Stimulated activated naive CD8-positive, alpha-beta T cell treated with anti-CD3 and anti-CD28 coated beads, Interleukin-15, Interleukin-2, amounts not matched to agents 100 U/mL and 50 U/mL, for 24 hours (primary cell): ENCODE results near the gene USP36.
A peak's percentile ranks its signal among the peaks of the same experiment; 100 is the strongest.
"Not testable (repeated sequence)": the region's sequence is repeated elsewhere in the genome, so short reads cannot be mapped to it uniquely, and the experiment has no call there.

Source experiments
- ATAC-seq: fragments of 150-1000 bp; cut with Tn5 transposase; one replicate; pipeline ENCODE4 v1.10.0; 2021
- DNase-seq: peaks from one replicate; pipeline ENCODE4 v3.0.0; 2021

USP36 gene

DNA sequence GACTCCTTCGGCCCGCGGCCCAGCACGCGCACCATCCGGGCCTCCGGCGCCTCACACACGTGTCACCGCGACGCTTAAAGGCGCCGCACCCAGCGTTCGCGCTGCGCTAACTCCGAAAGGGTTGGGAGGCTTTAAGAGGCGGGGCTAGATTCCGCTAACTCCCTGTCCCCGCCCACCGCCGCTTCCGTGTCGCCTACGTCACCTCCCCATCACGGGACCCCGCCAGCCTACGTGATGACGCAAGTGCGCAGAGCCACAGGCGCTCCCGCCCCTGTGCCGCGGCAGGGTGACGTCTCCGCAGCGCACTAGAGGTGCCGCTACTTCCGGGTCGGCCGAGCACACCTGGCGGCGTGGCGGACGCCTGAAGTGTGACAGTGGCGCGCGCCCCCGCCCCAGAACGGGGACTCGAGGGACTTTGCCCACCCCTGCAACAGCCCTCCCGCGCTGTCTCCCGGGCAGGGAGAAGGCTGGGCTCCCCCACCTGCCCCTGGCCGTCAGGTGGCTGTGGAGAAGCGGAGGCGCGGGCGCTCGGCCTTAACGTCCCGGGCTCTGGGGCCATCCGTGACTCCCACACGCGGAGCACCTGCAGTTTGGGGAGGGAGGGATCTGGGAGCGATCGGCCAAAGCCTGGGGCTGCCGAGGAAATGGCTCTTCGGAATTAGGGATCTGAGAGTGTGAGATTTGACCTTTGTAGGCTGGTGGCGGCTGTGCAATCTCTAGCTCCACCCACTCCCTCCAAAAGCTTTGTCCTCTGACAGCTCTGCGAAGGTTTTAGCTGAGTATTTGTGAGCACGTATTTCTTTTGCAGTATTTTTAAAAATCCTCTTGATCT is at the start of gene USP36:
USP36 (minus strand) TSS at position 35 of the 832 bp plus-strand sequence. CDS start 4,451 bp downstream, outside the sequence.
- ATAC-seq (peak; percentile 93), DNase-seq (peak; percentile 100)

DNA sequence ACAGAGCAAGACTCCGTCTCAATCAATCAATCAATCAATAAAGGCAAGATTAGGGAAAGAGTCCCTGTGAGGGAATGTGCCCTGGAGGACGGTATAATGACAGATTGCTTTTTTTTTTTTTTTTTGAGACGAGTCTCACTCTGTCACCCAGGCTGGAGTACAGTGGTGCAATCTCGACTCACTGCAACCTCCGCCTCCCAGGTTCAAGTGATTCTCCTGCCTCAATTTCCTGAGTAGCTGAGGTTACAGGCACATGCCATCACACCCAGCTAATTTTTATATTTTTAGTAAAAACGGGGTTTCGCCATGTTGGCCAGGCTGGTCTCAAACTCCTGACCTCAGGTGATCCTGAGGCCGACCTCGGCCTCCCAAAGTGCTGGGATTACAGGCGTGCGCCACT is 49.5 kb upstream of the USP36 start:
- DNase-seq, ATAC-seq: not testable (repeated sequence)

DNA sequence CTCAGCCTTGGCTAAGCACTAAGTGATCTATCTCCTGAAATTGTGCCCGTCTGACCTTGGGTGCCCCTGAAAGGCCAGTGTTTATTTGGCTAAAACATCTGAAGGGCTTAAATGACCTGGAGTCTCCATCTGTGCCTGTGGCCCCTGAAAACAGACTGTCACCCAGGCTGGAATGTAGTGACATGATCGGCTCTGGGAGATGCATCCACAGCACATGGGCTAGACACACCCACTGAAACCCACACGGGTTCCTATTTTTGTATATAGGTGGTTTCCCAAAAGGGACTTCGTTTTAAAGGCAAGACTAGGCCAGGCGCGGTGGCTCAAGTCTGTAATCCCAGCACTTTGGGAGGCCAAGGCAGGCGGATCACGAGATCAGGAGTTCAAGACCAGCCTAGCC is 48.9 kb upstream of the USP36 start:
- ATAC-seq (peak; percentile 40), DNase-seq (peak; percentile 26)

DNA sequence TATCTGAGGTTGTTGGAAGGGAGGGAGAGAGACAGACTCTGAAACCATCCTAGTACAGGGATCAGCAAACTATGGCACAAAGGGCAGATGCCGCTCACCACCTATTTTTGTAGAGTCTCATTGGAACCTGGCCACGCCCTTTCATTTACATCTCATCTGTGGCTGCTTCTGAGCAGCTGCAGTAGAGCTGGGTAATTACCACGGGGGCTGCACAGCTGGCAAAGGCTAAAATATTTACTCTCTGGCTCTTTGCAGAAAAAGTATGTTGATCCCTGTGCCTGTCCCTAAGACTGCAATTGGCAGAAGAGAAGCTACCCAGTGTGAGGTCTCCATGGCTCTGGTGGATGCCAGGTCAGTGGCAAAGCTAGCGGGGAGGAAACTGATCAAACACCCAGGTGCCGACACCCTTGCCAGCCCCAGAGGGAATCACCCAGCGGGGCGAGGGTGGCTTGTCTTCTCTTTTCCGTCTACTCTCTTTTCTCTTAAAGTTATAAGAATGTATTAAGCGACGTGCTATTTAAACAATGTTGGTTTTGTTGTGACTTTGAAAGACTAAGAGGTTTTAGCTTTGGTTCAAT is 48.4 kb upstream of the USP36 start:
- DNase-seq (no peak), ATAC-seq (no peak)

DNA sequence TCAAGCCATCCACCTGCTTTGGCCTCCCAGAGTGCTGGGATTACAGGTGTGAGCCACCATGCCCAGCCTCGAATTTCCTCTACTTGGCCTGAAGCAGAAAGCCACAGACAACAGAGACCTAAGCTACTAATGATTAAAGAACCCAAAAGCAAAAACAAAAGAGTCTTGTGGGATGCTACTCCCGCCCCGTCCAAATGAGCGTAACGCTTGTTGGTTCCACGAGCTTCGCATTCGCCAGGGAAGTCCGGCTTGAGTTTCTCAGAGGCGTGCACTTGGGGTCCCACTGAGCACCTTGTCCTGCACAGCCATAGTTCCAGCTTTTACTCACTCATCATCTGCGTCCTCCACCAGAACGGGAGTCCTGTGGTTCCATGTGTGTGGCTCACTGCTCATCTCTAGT is 46.3 kb upstream of the USP36 start:
- DNase-seq (no peak), ATAC-seq (no peak)

DNA sequence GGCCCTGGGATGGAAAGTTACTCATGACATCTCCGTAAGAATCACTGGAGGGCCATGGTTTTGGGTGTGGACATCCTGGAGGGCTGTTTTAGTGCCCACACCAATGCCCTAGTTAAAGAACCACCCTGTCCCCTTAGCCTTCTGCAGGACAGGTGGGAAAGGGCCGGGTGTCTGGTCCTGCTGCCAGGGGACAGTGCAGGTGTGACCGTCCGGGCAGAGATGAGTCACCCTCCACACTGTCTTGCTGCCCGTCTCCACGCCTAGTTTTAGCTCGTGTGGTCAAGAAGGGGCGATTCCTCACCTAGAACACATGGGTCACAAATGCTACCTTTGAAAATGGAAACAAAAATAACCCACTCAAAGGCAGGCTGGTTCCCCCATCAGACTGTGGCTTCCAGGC is 45.3 kb upstream of the USP36 start:
- no peak for DNase-seq
- no peak for ATAC-seq

DNA sequence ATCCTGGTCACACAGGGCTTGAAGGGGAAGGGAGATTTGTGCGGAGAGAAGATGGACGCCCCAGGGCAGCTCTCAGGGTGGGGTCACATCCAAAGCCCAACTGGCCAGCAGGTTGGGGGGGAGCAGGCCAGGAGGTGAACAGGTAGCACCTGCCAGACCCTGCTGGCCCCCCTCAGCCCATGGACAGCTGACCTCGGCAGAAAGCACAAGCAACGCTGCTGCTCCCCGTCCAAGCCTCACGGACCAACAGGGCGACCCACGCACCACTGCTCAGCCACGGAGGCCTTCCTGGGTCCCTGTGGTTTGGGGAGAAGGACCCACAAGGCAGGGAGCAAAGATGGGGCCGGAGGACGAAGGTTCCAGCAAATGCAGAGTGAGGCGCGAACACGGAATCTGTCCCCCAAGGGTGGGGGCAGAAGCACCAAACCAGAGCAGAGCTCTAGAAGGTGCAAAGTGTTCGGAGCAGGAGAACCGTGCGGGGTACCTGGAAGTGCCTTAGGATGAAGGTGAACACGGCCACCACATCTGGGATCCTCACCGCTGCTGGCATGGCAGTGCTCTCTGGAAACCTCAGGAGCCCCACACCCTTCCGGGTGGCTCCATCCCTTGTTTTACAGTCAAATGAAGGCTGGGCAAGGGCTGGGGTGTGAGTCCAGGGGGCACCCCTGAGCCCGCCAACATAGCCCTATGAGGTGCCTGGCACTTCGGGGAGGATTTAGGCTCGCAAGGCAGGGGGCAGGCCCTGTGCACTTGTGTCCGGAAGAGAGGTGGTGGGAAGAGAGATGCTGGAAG is 44.5 kb upstream of the USP36 start:
- DNase-seq (no peak), ATAC-seq (no peak)

DNA sequence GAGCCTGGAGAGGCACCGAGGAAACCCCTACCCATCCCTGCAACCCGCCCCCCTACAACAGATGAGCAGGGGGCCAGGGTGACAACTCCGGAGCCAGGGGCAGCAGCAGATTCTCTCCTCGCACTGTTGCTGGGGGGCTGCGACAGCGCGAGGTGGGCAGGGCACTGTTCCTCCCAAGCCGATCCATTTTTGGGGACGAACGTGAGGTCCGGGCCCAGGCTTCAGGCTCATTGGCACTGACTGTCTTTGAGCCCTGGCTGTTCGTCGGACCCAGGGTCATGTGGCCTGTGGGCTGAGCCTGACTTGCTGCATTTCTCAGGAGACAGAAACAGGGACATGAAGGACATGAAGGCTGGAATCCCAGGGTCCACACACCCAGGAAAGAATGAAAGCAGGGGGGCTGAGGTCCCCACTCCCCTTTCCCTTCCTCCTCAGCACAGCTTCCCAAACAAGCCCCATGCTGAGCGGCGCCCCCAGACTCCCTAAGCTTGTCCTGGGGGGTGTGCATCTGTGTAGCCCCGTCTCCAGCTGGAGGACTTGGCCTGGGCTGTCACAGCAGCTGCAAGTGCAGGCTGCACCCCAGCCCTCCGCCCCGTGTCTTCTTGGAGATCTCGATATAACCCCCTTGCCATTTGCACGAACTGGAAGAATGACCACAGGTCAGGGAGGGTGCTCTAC is 43.7 kb upstream of the USP36 start:
- no peak for ATAC-seq
- DNase-seq = no peak

DNA sequence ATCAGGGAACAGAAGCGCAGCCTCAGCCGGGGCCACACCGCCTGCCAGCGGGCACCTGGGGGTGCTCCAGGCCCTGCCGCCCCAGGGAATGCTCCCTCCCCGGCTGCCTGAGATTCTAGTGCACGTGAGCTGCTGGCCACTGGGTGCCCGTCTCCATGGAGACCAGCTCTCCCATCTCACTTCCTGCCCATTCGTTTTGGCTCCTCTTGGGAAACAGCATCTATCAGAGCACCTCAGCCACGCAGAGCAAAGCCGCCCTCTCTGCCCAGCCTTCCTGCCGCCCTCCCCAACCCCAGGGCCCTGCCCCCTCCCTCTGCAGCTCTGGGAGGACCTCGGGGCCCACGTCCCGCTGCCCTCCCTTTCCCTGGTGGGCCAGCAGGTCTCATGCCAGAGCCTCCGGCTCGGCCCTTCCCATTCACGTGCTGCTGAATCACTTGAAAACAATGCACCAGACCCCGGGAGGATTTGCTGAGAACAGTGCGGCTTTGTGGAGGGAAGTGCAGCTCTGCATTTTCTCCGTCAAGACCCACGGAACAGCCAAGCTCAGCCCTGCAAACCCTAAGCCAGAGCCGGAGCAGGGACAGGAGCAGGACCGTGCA is 43.0 kb upstream of the USP36 start:
- DNase-seq = no peak
- no peak for ATAC-seq

DNA sequence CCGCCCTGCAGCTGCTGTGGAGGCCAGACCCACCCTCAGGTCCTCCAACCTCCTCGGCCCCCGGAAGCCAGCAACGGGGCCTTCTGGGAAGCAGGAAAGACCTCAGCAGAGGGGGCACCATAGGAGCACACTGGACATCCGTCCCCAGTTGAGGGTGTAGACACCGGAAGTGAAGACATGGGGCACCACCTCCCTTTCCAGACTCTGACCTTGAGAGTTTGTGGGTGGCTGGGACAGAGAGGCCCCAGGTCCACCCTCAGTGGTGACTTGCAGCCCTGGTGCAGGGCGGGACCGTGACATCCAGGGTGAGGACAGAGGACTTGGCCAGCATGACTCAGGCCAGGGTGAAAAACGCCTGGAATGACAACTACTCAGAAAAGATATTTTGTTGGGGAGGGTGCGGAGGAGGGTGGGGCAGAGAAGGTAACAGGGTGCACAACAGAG is 42.5 kb upstream of the USP36 start:
- DNase-seq (peak; percentile 19), ATAC-seq (no peak)

DNA sequence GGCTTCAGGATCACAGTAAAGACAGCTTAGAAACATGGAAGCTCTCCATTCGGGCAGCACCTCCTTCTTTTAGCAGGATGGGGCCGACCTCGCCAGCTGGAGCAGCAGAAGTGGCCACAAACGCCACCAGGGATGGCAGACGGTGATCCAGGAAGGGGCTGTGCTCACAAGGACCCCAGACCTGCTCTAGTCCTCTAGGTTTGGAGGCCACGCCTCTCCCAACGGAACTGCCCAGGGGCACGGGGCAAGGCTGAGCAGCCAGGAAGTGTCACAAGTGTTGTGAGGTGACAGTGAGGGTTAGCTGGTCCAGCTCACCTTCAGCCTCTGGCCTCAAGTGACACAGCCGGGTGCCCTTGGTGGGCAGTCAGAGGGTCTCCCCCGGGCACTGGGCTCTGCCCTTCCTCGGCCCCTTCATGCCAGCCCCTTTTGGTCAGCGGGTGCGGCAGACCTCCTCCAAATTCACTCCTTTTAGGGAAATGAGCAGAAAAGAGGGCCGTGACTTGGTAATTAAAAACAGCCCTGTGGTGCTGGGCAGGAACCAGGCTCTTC is 42.0 kb upstream of the USP36 start:
- ATAC-seq (no peak), DNase-seq (no peak)

DNA sequence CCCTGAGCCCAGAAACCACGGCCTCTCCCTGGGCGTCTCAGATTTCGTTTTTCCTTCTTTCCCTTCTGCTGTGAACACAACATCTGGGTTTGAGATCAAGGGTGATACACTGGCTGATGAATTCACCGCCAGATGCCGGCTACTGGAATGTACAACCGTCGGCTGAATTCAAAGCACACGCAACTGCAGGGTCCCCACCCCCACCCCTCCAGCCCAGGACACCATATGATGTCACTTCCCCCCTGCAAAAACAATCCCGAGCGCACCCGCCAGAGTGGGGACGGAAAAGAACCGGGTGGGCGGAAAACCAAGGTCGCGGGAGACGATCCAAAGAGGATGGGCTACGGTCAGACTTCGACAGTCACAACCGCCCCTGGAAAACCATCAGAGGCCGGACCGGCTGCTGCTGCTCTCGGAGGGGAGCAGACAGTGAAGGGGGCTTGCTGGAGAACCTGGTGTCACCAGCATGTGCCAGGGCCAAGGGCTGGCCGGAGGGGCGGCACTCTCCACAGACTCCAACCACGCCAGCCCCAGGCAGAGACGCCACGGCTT is 39.1 kb upstream of the USP36 start:
- DNase-seq = peak; percentile 49
- peak; percentile 60 for ATAC-seq

DNA sequence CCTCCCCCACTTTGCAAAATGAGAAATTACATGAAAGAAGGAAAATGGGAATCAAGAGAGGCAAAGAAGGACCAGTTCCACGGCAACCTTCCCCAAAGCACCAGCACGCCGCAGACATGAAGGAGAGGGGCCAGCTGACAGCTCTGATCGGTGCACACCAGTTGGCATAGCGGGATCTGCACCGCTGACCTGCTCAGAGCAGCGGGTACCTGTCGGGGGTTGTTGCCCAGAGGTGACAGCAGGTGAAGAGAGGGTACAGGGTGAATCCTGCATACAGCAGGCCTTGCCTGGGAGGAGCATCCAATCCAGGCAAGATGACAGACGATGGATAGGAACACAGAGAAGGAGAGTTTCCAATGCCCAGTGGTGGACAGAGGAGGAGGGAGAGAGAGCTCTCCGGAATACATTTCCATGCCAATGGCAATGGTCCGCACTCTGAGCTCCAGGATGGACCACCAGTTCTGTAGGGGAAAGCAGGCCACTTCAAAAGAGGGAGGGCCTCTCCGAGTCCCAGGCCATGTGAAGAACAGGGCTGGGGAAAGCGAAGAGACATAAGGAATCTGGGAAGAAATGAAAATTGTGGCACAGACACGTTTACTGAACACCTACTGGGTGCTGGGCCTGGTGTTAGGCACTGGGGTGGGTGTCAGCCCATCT is 38.4 kb upstream of the USP36 start:
- no peak for ATAC-seq

DNA sequence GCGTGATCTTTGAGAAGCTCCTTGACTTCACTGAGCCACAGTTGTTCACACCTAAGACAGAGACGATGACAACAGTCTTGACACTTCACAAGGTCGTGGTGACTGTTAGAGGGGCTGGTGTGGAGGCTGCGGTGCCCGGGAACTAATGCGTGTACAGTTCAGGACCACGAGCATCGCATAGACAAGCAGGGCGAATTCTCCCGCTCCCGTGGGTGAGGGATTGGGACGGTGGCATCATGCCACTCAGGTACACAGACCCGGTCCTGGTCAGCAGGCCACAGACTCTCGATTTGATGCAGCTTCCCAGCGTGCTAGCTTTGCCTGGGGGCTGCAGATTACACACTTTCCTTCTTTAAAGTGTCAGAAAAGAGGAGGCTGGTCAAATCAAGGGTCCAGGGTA is 37.6 kb upstream of the USP36 start:
- no peak for DNase-seq
- ATAC-seq = no peak

More for the DNA sequence above, 38.4 kb upstream of the USP36 start:
- DNase-seq = no peak

DNA sequence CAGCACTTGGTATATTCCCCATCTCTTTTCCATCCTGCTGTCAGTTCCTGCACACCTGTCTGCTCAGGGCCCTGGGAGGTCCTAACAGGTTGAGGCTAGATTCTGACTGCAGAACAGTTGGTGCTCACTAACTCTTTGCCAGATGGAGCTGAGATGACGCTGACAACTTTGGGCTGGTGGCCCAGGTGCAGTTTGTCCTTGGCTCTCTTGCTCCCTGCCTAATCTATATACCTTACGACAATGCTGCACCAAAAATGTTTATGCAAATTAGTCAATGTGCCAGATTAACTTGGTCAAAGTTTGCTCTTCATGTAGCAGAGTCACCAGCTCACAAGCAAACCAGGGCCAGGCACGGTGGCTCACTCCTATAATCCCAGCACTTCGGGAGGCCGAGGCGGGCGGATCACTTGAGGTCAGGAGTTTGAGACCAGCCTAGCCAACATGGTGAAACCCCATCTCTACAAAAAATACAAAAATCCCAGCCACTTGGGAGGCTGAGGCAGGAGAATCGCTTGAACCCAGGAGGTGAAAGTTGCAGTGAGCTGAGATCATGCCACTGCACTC is 36.4 kb upstream of the USP36 start:
- DNase-seq, ATAC-seq: not testable (repeated sequence)

DNA sequence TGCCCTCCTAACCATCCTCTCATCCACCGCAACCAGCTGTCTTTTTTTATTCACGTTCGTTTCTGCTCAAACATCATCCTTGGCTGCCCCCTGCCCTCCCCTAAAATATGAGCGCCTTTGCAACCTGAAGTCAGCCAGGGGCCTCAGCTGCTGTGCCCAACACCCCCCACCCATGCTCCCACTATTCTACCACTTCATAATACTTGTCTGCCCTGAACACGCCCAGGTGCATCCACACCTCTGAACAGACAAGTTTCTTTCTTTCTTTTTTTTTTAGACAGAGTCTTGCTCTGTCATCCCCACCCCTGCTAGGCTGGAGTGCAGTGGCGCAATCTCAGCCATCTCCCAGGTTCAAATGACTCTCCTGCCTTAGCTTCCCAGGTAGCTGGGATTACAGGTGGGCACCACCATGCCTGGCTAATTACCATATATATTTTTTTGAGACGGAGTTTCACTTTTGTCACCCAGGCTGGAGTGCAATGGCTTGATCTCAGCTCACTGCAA is 35.5 kb upstream of the USP36 start:
- no peak for DNase-seq
- no peak for ATAC-seq

DNA sequence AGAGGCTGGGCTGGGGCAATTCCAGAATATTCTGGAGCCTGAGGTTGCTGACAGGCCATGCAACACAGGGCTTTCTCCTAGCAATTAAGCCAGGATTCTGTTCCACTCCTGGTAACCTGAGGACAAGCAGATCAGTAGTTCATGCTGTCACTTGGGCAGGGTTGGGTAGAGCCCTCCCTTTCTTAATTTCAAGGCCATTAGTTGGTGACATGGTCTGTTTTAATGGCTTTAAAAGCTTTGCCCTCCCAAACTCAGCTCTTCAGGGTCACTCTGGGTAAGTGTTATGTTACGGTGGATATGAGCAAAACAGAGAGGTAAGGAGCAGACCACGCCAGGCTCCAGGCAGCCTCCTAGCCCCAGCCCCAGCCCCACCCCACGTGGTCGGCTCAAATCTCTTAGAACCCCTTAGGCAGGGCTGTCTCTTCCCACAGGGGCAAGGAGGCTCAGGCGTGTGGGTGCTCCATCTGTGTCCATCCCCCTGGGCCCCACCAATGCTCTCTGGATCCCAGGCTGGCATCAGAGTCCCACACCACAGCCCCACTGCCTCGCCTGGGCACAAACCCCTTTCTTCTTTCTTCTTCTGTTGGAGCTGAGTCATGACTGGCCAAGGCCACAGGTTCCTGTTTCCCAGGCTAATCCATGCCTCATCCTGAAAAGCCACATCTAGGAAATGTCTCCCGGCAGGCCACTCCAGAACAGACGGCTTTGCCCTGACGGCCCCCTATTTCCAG is 34.9 kb upstream of the USP36 start:
- DNase-seq = no peak
- ATAC-seq = no peak

DNA sequence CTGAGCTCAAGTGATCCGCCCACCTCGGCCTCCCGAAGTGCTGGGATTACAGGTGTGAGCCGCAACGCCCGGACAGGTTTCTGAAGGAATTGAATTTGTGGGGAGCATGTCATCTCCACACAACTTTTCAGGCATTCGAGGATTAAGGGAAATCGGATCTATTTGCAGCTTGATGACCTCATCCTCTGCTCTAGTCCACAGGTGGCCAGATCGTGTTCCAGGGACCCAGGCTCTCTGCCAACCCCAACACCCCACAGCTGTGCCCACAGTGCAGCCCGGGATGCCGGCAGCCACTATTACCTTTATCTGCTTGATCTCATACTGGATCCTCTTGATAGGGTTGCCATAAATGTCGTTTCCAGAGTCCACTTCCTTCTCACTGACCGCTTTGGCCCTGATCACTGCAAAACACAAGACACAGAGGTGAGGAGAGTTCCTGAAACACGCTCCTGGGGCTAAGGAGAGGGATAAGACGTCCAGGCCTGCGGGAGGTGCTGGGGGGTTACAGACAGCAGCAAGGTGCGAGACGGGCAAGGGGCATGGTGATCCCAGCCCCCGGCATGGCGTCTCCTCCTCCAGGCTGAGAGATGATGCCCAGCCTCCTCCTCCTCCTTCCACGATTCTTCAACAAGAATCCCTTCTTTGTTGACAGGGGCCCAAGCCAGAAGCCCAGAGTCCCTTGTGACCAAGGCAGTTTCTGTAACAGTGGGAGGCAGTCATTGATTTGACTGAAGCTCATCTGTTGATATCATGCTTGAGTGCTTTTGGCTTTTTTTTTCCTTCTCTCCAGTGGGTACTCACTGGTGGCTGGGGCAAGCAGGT is 33.1 kb upstream of the USP36 start:
- ATAC-seq = no peak
- no peak for DNase-seq

DNA sequence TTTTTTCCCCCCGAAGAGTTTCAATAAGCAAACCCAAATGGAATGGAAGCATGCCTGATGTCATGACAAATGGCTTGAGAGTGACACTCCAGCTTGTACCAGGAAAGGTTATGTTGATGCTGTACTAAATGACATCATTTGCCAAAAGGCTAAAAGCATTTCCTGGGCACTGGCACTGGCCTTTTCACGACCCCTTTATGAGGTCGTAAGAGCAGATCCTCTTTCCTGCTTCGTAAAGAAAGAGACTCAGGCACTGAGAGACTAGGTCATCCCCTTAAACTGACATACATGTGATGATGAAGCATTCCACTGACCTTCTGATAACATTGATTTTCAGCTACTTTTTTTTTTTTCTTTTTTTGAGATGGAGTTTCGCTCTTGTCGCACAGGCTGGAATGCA is 31.9 kb upstream of the USP36 start:
- no peak for DNase-seq
- no peak for ATAC-seq
